ENCODE measurements around the gene ZC3H4. TPM values are rescaled to one million over a fixed set of nuclear protein-coding genes. Genes with fewer than 3 reads are reported as not detected.
"Not testable (repeated sequence)": the region's sequence is repeated elsewhere in the genome, so short reads cannot be mapped to it uniquely, and the experiment has no call there.

Gene ZC3H4
- total RNA-seq, 1 experiment from 2014 or later: 51.9 TPM

GRCh38 chr19:47082493-47082892 lies 31.1 kb downstream of the ZC3H4 start:
- Histone ChIP-seq H3K36me3 (ENCODE audit: low read depth) (peaks cover 20% of the 10 kb centered on the region), H3K4me2 (no peak overlapping the region), H3K9me3 (ENCODE audit: insufficient read depth, low read depth) (no peaks in the 10 kb centered on the region), H3K9me2 (ENCODE audit: insufficient read depth) (no peaks in the 10 kb centered on the region), H3K79me2 (ENCODE audit: low read depth) (no peaks in the 10 kb centered on the region), H3F3A (ENCODE audit: insufficient read depth, low read depth) (peaks cover 37% of the 10 kb centered on the region), H3K27ac (no peak overlapping the region), H3K27me3 (ENCODE audit: insufficient read depth, low read depth) (no peaks in the 10 kb centered on the region), H4K20me1 (ENCODE audit: insufficient read depth) (no peaks in the 10 kb centered on the region; the same call in 1 of the 2 replicates), H3K4me1 (replicated peaks; ENCODE audit: insufficient read depth) (peaks cover 5% of the 10 kb centered on the region), H2AFZ (no peak overlapping the region), H3K4me3 (no peak overlapping the region)
- intact Hi-C loops (cut with micrococcal nuclease; ENCODE audit: unreplicated experiment): no loop called here
- ChIA-PET POLR2A (ENCODE audit: unreplicated experiment) (no interaction called here), CTCF (no interaction called here)
- BruUV-seq (replicated peaks): no TSS peak
- DNase-seq: no peak
- TF ChIP-seq CTCF (conservative IDR thresholded peaks at IDR 0.05) (no peak), EZH2 (IDR thresholded peaks at IDR 0.05; ENCODE audit: low read depth) (no peak)

- TF ChIP-seq EZH2 (IDR thresholded peaks at IDR 0.05; ENCODE audit: low read depth) (no peak), CTCF (conservative IDR thresholded peaks at IDR 0.05) (no peak)
- ChIA-PET POLR2A (ENCODE audit: unreplicated experiment) (interaction anchor here (0.6 kb wide), 1 partner anchor 286 kb away, joined by 4 read pairs; no protein-coding TSS in a partner anchor), CTCF (interaction anchor here (0.5 to 1.0 kb wide), 4 partner anchors 38 to 207 kb away, joined by 3 to 6 read pairs (median 5); no protein-coding TSS in a partner anchor)
- Histone ChIP-seq H3K4me3 (no peak overlapping the region), H4K20me1 (ENCODE audit: insufficient read depth) (no peaks in the 10 kb centered on the region; the same call in 1 of the 2 replicates), H3K36me3 (ENCODE audit: low read depth) (peaks cover 21% of the 10 kb centered on the region), H3K4me1 (replicated peaks; ENCODE audit: insufficient read depth) (peaks cover 5% of the 10 kb centered on the region), H3K27ac (no peak overlapping the region), H3K9me2 (ENCODE audit: insufficient read depth) (no peaks in the 10 kb centered on the region), H2AFZ (no peak overlapping the region), H3K27me3 (ENCODE audit: insufficient read depth, low read depth) (no peaks in the 10 kb centered on the region), H3K9me3 (ENCODE audit: insufficient read depth, low read depth) (no peaks in the 10 kb centered on the region), H3K79me2 (ENCODE audit: low read depth) (0 out of 2 replicates have a peak, but pooled peaks cover 5% of the 10 kb centered on the region), H3K4me2 (no peak overlapping the region), H3F3A (ENCODE audit: insufficient read depth, low read depth) (peaks cover 51% of the 10 kb centered on the region)
- intact Hi-C loops (cut with micrococcal nuclease; ENCODE audit: unreplicated experiment): no loop called here
- no TSS peak for BruUV-seq (replicated peaks)
- peak in 1 of 2 experiments; percentile 43 for DNase-seq
Observed at GRCh38 chr19:47081095-47081494, 32.5 kb downstream of the ZC3H4 start.

GRCh38 chr19:47078351-47078750 lies 35.2 kb downstream of the ZC3H4 start:
- POLR2A ChIA-PET (ENCODE audit: unreplicated experiment); H3K27me3 ChIP-seq (ENCODE audit: insufficient read depth, low read depth); H3K4me2 ChIP-seq; H3K9me3 ChIP-seq (ENCODE audit: insufficient read depth, low read depth); BruUV-seq (replicated peaks); H2AFZ ChIP-seq; intact Hi-C loops (cut with micrococcal nuclease; ENCODE audit: unreplicated experiment); H3K79me2 ChIP-seq (ENCODE audit: low read depth); DNase-seq; H3K27ac ChIP-seq; H3K4me3 ChIP-seq; H3K9me2 ChIP-seq (ENCODE audit: insufficient read depth); H4K20me1 ChIP-seq (ENCODE audit: insufficient read depth); H3K4me1 ChIP-seq (replicated peaks; ENCODE audit: insufficient read depth): not testable (repeated sequence)
- CTCF ChIA-PET: interaction anchor here (0.7 kb wide), 1 partner anchor 69 kb away, joined by 5 read pairs; no protein-coding TSS in a partner anchor
- peaks cover 30% of the 10 kb centered on the region for H3K36me3 ChIP-seq (ENCODE audit: low read depth)
- peaks cover 51% of the 10 kb centered on the region for H3F3A ChIP-seq (ENCODE audit: insufficient read depth, low read depth)

- H3F3A ChIP-seq (ENCODE audit: insufficient read depth, low read depth): peaks cover 42% of the 10 kb centered on the region
- DNase-seq: no peak
- TF ChIP-seq CTCF (conservative IDR thresholded peaks at IDR 0.05) (no peak), EZH2 (IDR thresholded peaks at IDR 0.05; ENCODE audit: low read depth) (no peak)
- no peaks in the 10 kb centered on the region for H3K27me3 ChIP-seq (ENCODE audit: insufficient read depth, low read depth)
- 0 out of 2 replicates have a peak, but pooled peaks cover 5% of the 10 kb centered on the region for H3K79me2 ChIP-seq (ENCODE audit: low read depth)
- H4K20me1 ChIP-seq (ENCODE audit: insufficient read depth): peaks cover 3% of the 10 kb centered on the region; the same call in 1 of the 2 replicates
- no peaks in the 10 kb centered on the region for H3K9me2 ChIP-seq (ENCODE audit: insufficient read depth)
- POLR2A ChIA-PET (ENCODE audit: unreplicated experiment): no interaction called here
- no peaks in the 10 kb centered on the region for H3K9me3 ChIP-seq (ENCODE audit: insufficient read depth, low read depth)
- peaks cover 33% of the 10 kb centered on the region for H3K36me3 ChIP-seq (ENCODE audit: low read depth)
- intact Hi-C loops (cut with micrococcal nuclease; ENCODE audit: unreplicated experiment): no loop called here
- no peak overlapping the region for H2AFZ ChIP-seq
- H3K27ac ChIP-seq: no peak overlapping the region
- no peak overlapping the region for H3K4me3 ChIP-seq
- CTCF ChIA-PET: no interaction called here
- BruUV-seq (replicated peaks): no TSS peak
- H3K4me2 ChIP-seq: no peak overlapping the region
- H3K4me1 ChIP-seq (replicated peaks; ENCODE audit: insufficient read depth): peaks cover 5% of the 10 kb centered on the region
Observed at GRCh38 chr19:47075941-47076340, 37.6 kb downstream of the ZC3H4 start.

Measured in PC-9 (cell line).